HL-60 (cell line): ENCODE results near the gene HSPBAP1.

Experiments used
- CTCF ChIP-seq: IDR thresholded peaks from one replicate; pipeline ENCODE4 v1.5.1; 2011; ENCODE audit warnings: low read length, control low read depth, inconsistent platforms; ENCODE audit not compliant: insufficient read depth
- GABPA ChIP-seq: IDR thresholded peaks from 2 replicates; pipeline ENCODE4 v1.6.1; 2012; ENCODE audit warnings: low read depth
- POLR2AphosphoS5 ChIP-seq: IDR thresholded peaks from 2 replicates; pipeline ENCODE4 v1.6.1; 2012; ENCODE audit warnings: low read depth
- SPI1 ChIP-seq: IDR thresholded peaks from 2 replicates; pipeline ENCODE4 v1.6.1; 2012; ENCODE audit warnings: low read depth, mild to moderate bottlenecking, borderline replicate concordance

DNA sequence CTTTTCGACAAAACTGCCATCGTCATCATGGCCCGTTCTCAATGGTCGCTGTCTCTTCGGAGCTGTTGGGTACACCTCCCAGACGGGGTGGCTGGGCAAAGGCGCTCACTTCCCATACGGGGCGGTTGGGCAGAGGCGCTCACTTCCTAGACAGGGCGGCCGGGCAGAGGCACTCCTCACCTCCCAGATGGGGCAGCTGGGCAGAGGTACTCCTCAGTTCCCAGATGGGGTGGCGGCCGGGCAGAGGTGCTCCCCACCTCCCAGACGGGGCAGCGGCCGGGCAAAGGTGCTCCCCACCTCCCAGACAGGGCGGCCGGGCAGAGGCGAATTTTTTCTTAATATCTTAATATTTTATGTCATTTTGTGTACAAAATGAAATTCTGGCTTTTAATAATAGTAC is 68.5 kb downstream of the HSPBAP1 start:
- TF ChIP-seq POLR2AphosphoS5: no peak
- no peak for TF ChIP-seq CTCF
- no peak for TF ChIP-seq SPI1
- no peak for TF ChIP-seq GABPA
